ENCODE results near the gene PHF2.

PHF2 gene

GRCh38 chr9:93603011-93603410 lies 26.6 kb downstream of the PHF2 start:
- DNase-seq, result no peak

GRCh38 chr9:93603906-93604326 lies 27.5 kb downstream of the PHF2 start:
- DNase-seq, result no peak

GRCh38 chr9:93606187-93606586 lies 29.8 kb downstream of the PHF2 start:
- no peak for DNase-seq

GRCh38 chr9:93610206-93610605 lies 33.8 kb downstream of the PHF2 start:
- no peak for DNase-seq

GRCh38 chr9:93612052-93612795 lies 35.8 kb downstream of the PHF2 start:
- DNase-seq, result no peak

GRCh38 chr9:93612796-93613154 lies 36.4 kb downstream of the PHF2 start:
- DNase-seq, result no peak

GRCh38 chr9:93613174-93613573 lies 36.8 kb downstream of the PHF2 start:
- DNase-seq, result no peak

GRCh38 chr9:93613791-93614190 lies 37.4 kb downstream of the PHF2 start:
- no peak for DNase-seq

- no peak for DNase-seq
Measured at GRCh38 chr9:93614830-93615468, 38.6 kb downstream of the PHF2 start.

- DNase-seq, result no peak
Measured at GRCh38 chr9:93616044-93616443, 39.7 kb downstream of the PHF2 start.

GRCh38 chr9:93617273-93617672 lies 40.9 kb downstream of the PHF2 start:
- DNase-seq, result no peak

GRCh38 chr9:93619272-93619775 lies 42.9 kb downstream of the PHF2 start:
- DNase-seq, result no peak

- DNase-seq, result no peak
Measured at GRCh38 chr9:93620041-93620506, 43.7 kb downstream of the PHF2 start.

GRCh38 chr9:93620881-93621820 lies 44.8 kb downstream of the PHF2 start:
- DNase-seq, result no peak

- DNase-seq, result no peak
Measured at GRCh38 chr9:93621922-93622321, 45.5 kb downstream of the PHF2 start.

- DNase-seq, result no peak
Measured at GRCh38 chr9:93622691-93623090, 46.3 kb downstream of the PHF2 start.

GRCh38 chr9:93623753-93624152 lies 47.4 kb downstream of the PHF2 start:
- no peak for DNase-seq

GRCh38 chr9:93624431-93624834 lies 48.0 kb downstream of the PHF2 start:
- DNase-seq, result no peak

- no peak for DNase-seq
Measured at GRCh38 chr9:93624977-93625376, 48.6 kb downstream of the PHF2 start.

GRCh38 chr9:93629920-93630319 lies 53.5 kb downstream of the PHF2 start:
- no peak for DNase-seq

GRCh38 chr9:93630806-93631411 lies 54.5 kb downstream of the PHF2 start:
- no peak for DNase-seq

- no peak for DNase-seq
Measured at GRCh38 chr9:93633492-93634221, 57.3 kb downstream of the PHF2 start.

Data from fibroblast of skin of right quadriceps (primary cell).